ENCODE results near the gene KLHL29.
A peak's percentile ranks its signal among the peaks of the same experiment; 100 is the strongest.

KLHL29 gene

GRCh38 chr2:23597687-23598086 is 212.7 kb downstream of the KLHL29 start:
- peaks cover 20 to 38% of the 10 kb centered on the region in 2 donors for H3K4me1 ChIP-seq (ENCODE audit: control insufficient read depth in 2 of 2, insufficient read depth in 1 of 2, low read depth in 1 of 2, low read length in 2 of 2)

GRCh38 chr2:23599006-23599405 is 214.0 kb downstream of the KLHL29 start:
- H2BK120ac ChIP-seq (ENCODE audit: low read depth, low read length): no peak overlapping the region
- H4K91ac ChIP-seq (ENCODE audit: low read depth, low read length, poor library complexity): no peak overlapping the region
- DNase-seq (ENCODE audit: low spot score): no peak
- no peak overlapping the region for H3K9ac ChIP-seq (ENCODE audit: low read depth, low read length, poor library complexity)
- no peak overlapping the region for H3K4me2 ChIP-seq (ENCODE audit: insufficient read depth, low read length, poor library complexity, severe bottlenecking)
- no peak overlapping the region for H2BK15ac ChIP-seq (ENCODE audit: low read length)
- H2AK5ac ChIP-seq (ENCODE audit: low read depth, low read length): no peak overlapping the region
- no peaks in the 10 kb centered on the region for H3K9me3 ChIP-seq (replicated peaks in 1 of 2; ENCODE audit: control insufficient read depth in 2 of 2, insufficient read depth in 1 of 2, low read depth in 1 of 2, low read length in 2 of 2)
- no peak overlapping the region for H3K23ac ChIP-seq (ENCODE audit: low read depth, low read length, poor library complexity)
- H2BK12ac ChIP-seq (ENCODE audit: low read length): no peak overlapping the region
- H3K4ac ChIP-seq (ENCODE audit: low read length): no peak overlapping the region
- no peaks in the 10 kb centered on the region for H3K79me1 ChIP-seq (ENCODE audit: low read depth, low read length)
- WGBS, 2 donors (ENCODE audit: extremely low coverage in 2 of 2, insufficient read length in 2 of 2, insufficient replicate concordance in 1 of 2): no CpG with 5 or more reads among the region's 6 CpGs
- H3K27me3 ChIP-seq (ENCODE audit: control insufficient read depth in 3 of 3, insufficient read depth in 3 of 3, low read depth in 1 of 3, low read length in 3 of 3): no peaks in the 10 kb centered on the region
- no peak overlapping the region for H2BK5ac ChIP-seq (ENCODE audit: low read length)
- H3K27ac ChIP-seq (replicated peaks; ENCODE audit: low read length): no peak overlapping the region
- H2AFZ ChIP-seq (ENCODE audit: low read length): no peak overlapping the region
- no peak overlapping the region for H3K18ac ChIP-seq (ENCODE audit: low read length)
- H3K4me3 ChIP-seq (ENCODE audit: low read length in 2 of 2): no peak overlapping the region
- no peak overlapping the region for H4K8ac ChIP-seq (ENCODE audit: low read depth, low read length)
- H3K36me3 ChIP-seq (replicated peaks in 1 of 2; ENCODE audit: control insufficient read depth in 2 of 2, insufficient read depth in 2 of 2, low read length in 2 of 2): no peaks in the 10 kb centered on the region
- H3K4me1 ChIP-seq (ENCODE audit: control insufficient read depth in 2 of 2, insufficient read depth in 1 of 2, low read depth in 1 of 2, low read length in 2 of 2): peaks cover 20 to 30% of the 10 kb centered on the region in 2 donors
- H3K14ac ChIP-seq (ENCODE audit: low read length): no peak overlapping the region

More at GRCh38 chr2:23597687-23598086, 212.7 kb downstream of the KLHL29 start:
- Histone ChIP-seq H2BK15ac (ENCODE audit: low read length) (no peak overlapping the region), H3K9ac (ENCODE audit: low read depth, low read length, poor library complexity) (no peak overlapping the region), H3K27me3 (ENCODE audit: control insufficient read depth in 3 of 3, insufficient read depth in 3 of 3, low read depth in 1 of 3, low read length in 3 of 3) (no peaks in the 10 kb centered on the region), H4K8ac (ENCODE audit: low read depth, low read length) (no peak overlapping the region), H3K18ac (ENCODE audit: low read length) (peak overlapping the region; percentile 39), H3K14ac (ENCODE audit: low read length) (no peak overlapping the region), H2BK120ac (ENCODE audit: low read depth, low read length) (no peak overlapping the region), H3K27ac (replicated peaks; ENCODE audit: low read length) (no peak overlapping the region), H3K36me3 (replicated peaks in 1 of 2; ENCODE audit: control insufficient read depth in 2 of 2, insufficient read depth in 2 of 2, low read length in 2 of 2) (no peaks in the 10 kb centered on the region), H3K4me2 (ENCODE audit: insufficient read depth, low read length, poor library complexity, severe bottlenecking) (no peak overlapping the region), H3K79me1 (ENCODE audit: low read depth, low read length) (no peaks in the 10 kb centered on the region), H2BK12ac (ENCODE audit: low read length) (no peak overlapping the region), H2BK5ac (ENCODE audit: low read length) (no peak overlapping the region), H2AK5ac (ENCODE audit: low read depth, low read length) (peak overlapping the region; percentile 53), H3K9me3 (replicated peaks in 1 of 2; ENCODE audit: control insufficient read depth in 2 of 2, insufficient read depth in 1 of 2, low read depth in 1 of 2, low read length in 2 of 2) (no peaks in the 10 kb centered on the region), H3K23ac (ENCODE audit: low read depth, low read length, poor library complexity) (no peak overlapping the region), H2AFZ (ENCODE audit: low read length) (no peak overlapping the region), H3K4ac (ENCODE audit: low read length) (no peak overlapping the region), H4K91ac (ENCODE audit: low read depth, low read length, poor library complexity) (no peak overlapping the region), H3K4me3 (ENCODE audit: low read length in 2 of 2) (no peak overlapping the region)
- WGBS, 2 donors (ENCODE audit: extremely low coverage in 2 of 2, insufficient read length in 2 of 2, insufficient replicate concordance in 1 of 2): no CpG with 5 or more reads among the region's 9 CpGs
- no peak for DNase-seq (ENCODE audit: low spot score)

GRCh38 chr2:23599667-23600066 is 214.7 kb downstream of the KLHL29 start:
- Histone ChIP-seq H3K4me3 (ENCODE audit: low read length in 2 of 2) (no peak overlapping the region), H2BK12ac (ENCODE audit: low read length) (no peak overlapping the region), H3K23ac (ENCODE audit: low read depth, low read length, poor library complexity) (peak overlapping the region; percentile 46), H3K36me3 (replicated peaks in 1 of 2; ENCODE audit: control insufficient read depth in 2 of 2, insufficient read depth in 2 of 2, low read length in 2 of 2) (no peaks in the 10 kb centered on the region), H2BK15ac (ENCODE audit: low read length) (no peak overlapping the region), H3K14ac (ENCODE audit: low read length) (peak overlapping the region; percentile 49), H4K91ac (ENCODE audit: low read depth, low read length, poor library complexity) (no peak overlapping the region), H3K4me2 (ENCODE audit: insufficient read depth, low read length, poor library complexity, severe bottlenecking) (no peak overlapping the region), H3K4ac (ENCODE audit: low read length) (no peak overlapping the region), H4K8ac (ENCODE audit: low read depth, low read length) (no peak overlapping the region), H3K18ac (ENCODE audit: low read length) (peak overlapping the region; percentile 88), H2BK120ac (ENCODE audit: low read depth, low read length) (no peak overlapping the region), H3K79me1 (ENCODE audit: low read depth, low read length) (no peaks in the 10 kb centered on the region), H3K9ac (ENCODE audit: low read depth, low read length, poor library complexity) (no peak overlapping the region), H3K9me3 (replicated peaks in 1 of 2; ENCODE audit: control insufficient read depth in 2 of 2, insufficient read depth in 1 of 2, low read depth in 1 of 2, low read length in 2 of 2) (no peaks in the 10 kb centered on the region), H3K27me3 (ENCODE audit: control insufficient read depth in 3 of 3, insufficient read depth in 3 of 3, low read depth in 1 of 3, low read length in 3 of 3) (no peaks in the 10 kb centered on the region), H3K27ac (replicated peaks; ENCODE audit: low read length) (no peak overlapping the region), H3K4me1 (ENCODE audit: control insufficient read depth in 2 of 2, insufficient read depth in 1 of 2, low read depth in 1 of 2, low read length in 2 of 2) (peaks cover 16 to 25% of the 10 kb centered on the region in 2 donors), H2AK5ac (ENCODE audit: low read depth, low read length) (no peak overlapping the region), H2BK5ac (ENCODE audit: low read length) (no peak overlapping the region), H2AFZ (ENCODE audit: low read length) (no peak overlapping the region)
- no peak for DNase-seq (ENCODE audit: low spot score)
- WGBS, 2 donors (ENCODE audit: extremely low coverage in 2 of 2, insufficient read length in 2 of 2, insufficient replicate concordance in 1 of 2): no CpG with 5 or more reads among the region's 10 CpGs

- peaks cover 14 to 23% of the 10 kb centered on the region in 2 donors for H3K4me1 ChIP-seq (ENCODE audit: control insufficient read depth in 2 of 2, insufficient read depth in 1 of 2, low read depth in 1 of 2, low read length in 2 of 2)
- H3K36me3 ChIP-seq (replicated peaks in 1 of 2; ENCODE audit: control insufficient read depth in 2 of 2, insufficient read depth in 2 of 2, low read length in 2 of 2): no peaks in the 10 kb centered on the region
- no peak overlapping the region for H2BK12ac ChIP-seq (ENCODE audit: low read length)
- H2BK15ac ChIP-seq (ENCODE audit: low read length): no peak overlapping the region
- no peak overlapping the region for H3K27ac ChIP-seq (replicated peaks; ENCODE audit: low read length)
- H3K4me3 ChIP-seq (ENCODE audit: low read length in 2 of 2): no peak overlapping the region
- DNase-seq (ENCODE audit: low spot score): no peak
- H3K4ac ChIP-seq (ENCODE audit: low read length): no peak overlapping the region
- H3K27me3 ChIP-seq (ENCODE audit: control insufficient read depth in 3 of 3, insufficient read depth in 3 of 3, low read depth in 1 of 3, low read length in 3 of 3): no peaks in the 10 kb centered on the region
- H3K18ac ChIP-seq (ENCODE audit: low read length): peak overlapping the region; percentile 25
- no peak overlapping the region for H2BK5ac ChIP-seq (ENCODE audit: low read length)
- no peak overlapping the region for H3K9ac ChIP-seq (ENCODE audit: low read depth, low read length, poor library complexity)
- no peak overlapping the region for H4K8ac ChIP-seq (ENCODE audit: low read depth, low read length)
- H3K79me1 ChIP-seq (ENCODE audit: low read depth, low read length): no peaks in the 10 kb centered on the region
- no peak overlapping the region for H3K14ac ChIP-seq (ENCODE audit: low read length)
- no peak overlapping the region for H4K91ac ChIP-seq (ENCODE audit: low read depth, low read length, poor library complexity)
- H3K23ac ChIP-seq (ENCODE audit: low read depth, low read length, poor library complexity): no peak overlapping the region
- no peak overlapping the region for H2AK5ac ChIP-seq (ENCODE audit: low read depth, low read length)
- no peak overlapping the region for H2AFZ ChIP-seq (ENCODE audit: low read length)
- no peaks in the 10 kb centered on the region for H3K9me3 ChIP-seq (replicated peaks in 1 of 2; ENCODE audit: control insufficient read depth in 2 of 2, insufficient read depth in 1 of 2, low read depth in 1 of 2, low read length in 2 of 2)
- no CpG with 5 or more reads among the region's 7 CpGs for WGBS, 2 donors (ENCODE audit: extremely low coverage in 2 of 2, insufficient read length in 2 of 2, insufficient replicate concordance in 1 of 2)
- no peak overlapping the region for H2BK120ac ChIP-seq (ENCODE audit: low read depth, low read length)
- H3K4me2 ChIP-seq (ENCODE audit: insufficient read depth, low read length, poor library complexity, severe bottlenecking): no peak overlapping the region
These were observed 215.4 kb downstream of the KLHL29 start for GRCh38 chr2:23600346-23600745.
